Measurements from ENCODE around the gene ARVCF.
A peak's percentile ranks its signal among the peaks of the same experiment; 100 is the strongest.

ARVCF gene

GRCh38 chr22:19966908-19967750 is 49.5 kb downstream of the ARVCF start:
- H3K4me1 ChIP-seq (ENCODE audit: control insufficient read depth in 1 of 2, insufficient read depth in 2 of 2, low read length in 2 of 2), result peaks cover 34% of the 10 kb centered on the region in 2 donors
- no peak overlapping the region for H3K27ac ChIP-seq (ENCODE audit: low read depth, low read length)
- peaks cover 16 to 48% of the 10 kb centered on the region in 2 donors for H3K36me3 ChIP-seq (ENCODE audit: control insufficient read depth in 1 of 2, insufficient read depth in 2 of 2, low read length in 2 of 2)
- H3K9me3 ChIP-seq (ENCODE audit: control insufficient read depth in 1 of 2, low read length in 2 of 2), result no peaks in the 10 kb centered on the region
- H3K4me3 ChIP-seq (ENCODE audit: low read depth in 1 of 2, low read length in 2 of 2), result no peak overlapping the region
- no peak overlapping the region for H3K9ac ChIP-seq (ENCODE audit: low read depth in 1 of 2, low read length in 2 of 2)
- no peaks in the 10 kb centered on the region for H3K27me3 ChIP-seq (ENCODE audit: control insufficient read depth in 1 of 2, insufficient read depth in 2 of 2, low read length in 2 of 2)

GRCh38 chr22:19965771-19966709 is 50.6 kb downstream of the ARVCF start:
- Histone ChIP-seq H3K27me3 (ENCODE audit: control insufficient read depth in 1 of 2, insufficient read depth in 2 of 2, low read length in 2 of 2) (no peaks in the 10 kb centered on the region), H3K27ac (ENCODE audit: low read depth, low read length) (no peak overlapping the region), H3K9me3 (ENCODE audit: control insufficient read depth in 1 of 2, low read length in 2 of 2) (no peaks in the 10 kb centered on the region), H3K9ac (ENCODE audit: low read depth in 1 of 2, low read length in 2 of 2) (no peak overlapping the region), H3K4me1 (ENCODE audit: control insufficient read depth in 1 of 2, insufficient read depth in 2 of 2, low read length in 2 of 2) (peaks cover 39 to 42% of the 10 kb centered on the region in 2 donors), H3K36me3 (ENCODE audit: control insufficient read depth in 1 of 2, insufficient read depth in 2 of 2, low read length in 2 of 2) (peaks cover 16 to 48% of the 10 kb centered on the region in 2 donors), H3K4me3 (ENCODE audit: low read depth in 1 of 2, low read length in 2 of 2) (no peak overlapping the region)

- H3K36me3 ChIP-seq (ENCODE audit: control insufficient read depth in 1 of 2, insufficient read depth in 2 of 2, low read length in 2 of 2), result peaks cover 16 to 48% of the 10 kb centered on the region in 2 donors
- H3K9ac ChIP-seq (ENCODE audit: low read depth in 1 of 2, low read length in 2 of 2), result no peak overlapping the region
- peak overlapping the region in 1 of 2 donors; percentile 74 for H3K4me3 ChIP-seq (ENCODE audit: low read depth in 1 of 2, low read length in 2 of 2)
- H3K27ac ChIP-seq (ENCODE audit: low read depth, low read length), result no peak overlapping the region
- H3K9me3 ChIP-seq (ENCODE audit: control insufficient read depth in 1 of 2, low read length in 2 of 2), result no peaks in the 10 kb centered on the region
- peaks cover 45 to 47% of the 10 kb centered on the region in 2 donors for H3K4me1 ChIP-seq (ENCODE audit: control insufficient read depth in 1 of 2, insufficient read depth in 2 of 2, low read length in 2 of 2)
- no peaks in the 10 kb centered on the region for H3K27me3 ChIP-seq (ENCODE audit: control insufficient read depth in 1 of 2, insufficient read depth in 2 of 2, low read length in 2 of 2)
Observed at GRCh38 chr22:19964701-19965386, 51.8 kb downstream of the ARVCF start.

GRCh38 chr22:19963863-19964642 is 52.6 kb downstream of the ARVCF start:
- H3K4me1 ChIP-seq (ENCODE audit: control insufficient read depth in 1 of 2, insufficient read depth in 2 of 2, low read length in 2 of 2), result peaks cover 48 to 51% of the 10 kb centered on the region in 2 donors
- peak overlapping the region; percentile 67 to 74 for H3K4me3 ChIP-seq (ENCODE audit: low read depth in 1 of 2, low read length in 2 of 2)
- no peaks in the 10 kb centered on the region for H3K9me3 ChIP-seq (ENCODE audit: control insufficient read depth in 1 of 2, low read length in 2 of 2)
- peak overlapping the region; percentile 11 for H3K27ac ChIP-seq (ENCODE audit: low read depth, low read length)
- H3K36me3 ChIP-seq (ENCODE audit: control insufficient read depth in 1 of 2, insufficient read depth in 2 of 2, low read length in 2 of 2), result peaks cover 14 to 43% of the 10 kb centered on the region in 2 donors
- H3K9ac ChIP-seq (ENCODE audit: low read depth in 1 of 2, low read length in 2 of 2), result peak overlapping the region; percentile 54 to 72
- H3K27me3 ChIP-seq (ENCODE audit: control insufficient read depth in 1 of 2, insufficient read depth in 2 of 2, low read length in 2 of 2), result no peaks in the 10 kb centered on the region

- Histone ChIP-seq H3K9me3 (ENCODE audit: control insufficient read depth in 1 of 2, low read length in 2 of 2) (no peaks in the 10 kb centered on the region), H3K4me1 (ENCODE audit: control insufficient read depth in 1 of 2, insufficient read depth in 2 of 2, low read length in 2 of 2) (peaks cover 48 to 51% of the 10 kb centered on the region in 2 donors), H3K9ac (ENCODE audit: low read depth in 1 of 2, low read length in 2 of 2) (peak overlapping the region; percentile 74 to 87), H3K27ac (ENCODE audit: low read depth, low read length) (peak overlapping the region; percentile 92), H3K36me3 (ENCODE audit: control insufficient read depth in 1 of 2, insufficient read depth in 2 of 2, low read length in 2 of 2) (peaks cover 12 to 35% of the 10 kb centered on the region in 2 donors), H3K4me3 (ENCODE audit: low read depth in 1 of 2, low read length in 2 of 2) (peak overlapping the region; percentile 67 to 74), H3K27me3 (ENCODE audit: control insufficient read depth in 1 of 2, insufficient read depth in 2 of 2, low read length in 2 of 2) (no peaks in the 10 kb centered on the region)
Observed at GRCh38 chr22:19962909-19963806, 53.5 kb downstream of the ARVCF start.

GRCh38 chr22:19962246-19962908 is 54.2 kb downstream of the ARVCF start:
- Histone ChIP-seq H3K27me3 (ENCODE audit: control insufficient read depth in 1 of 2, insufficient read depth in 2 of 2, low read length in 2 of 2) (no peaks in the 10 kb centered on the region), H3K27ac (ENCODE audit: low read depth, low read length) (peak overlapping the region; percentile 92), H3K4me1 (ENCODE audit: control insufficient read depth in 1 of 2, insufficient read depth in 2 of 2, low read length in 2 of 2) (peaks cover 48 to 51% of the 10 kb centered on the region in 2 donors), H3K36me3 (ENCODE audit: control insufficient read depth in 1 of 2, insufficient read depth in 2 of 2, low read length in 2 of 2) (peaks cover 5 to 28% of the 10 kb centered on the region in 2 donors), H3K9ac (ENCODE audit: low read depth in 1 of 2, low read length in 2 of 2) (peak overlapping the region; percentile 74 to 87), H3K9me3 (ENCODE audit: control insufficient read depth in 1 of 2, low read length in 2 of 2) (no peaks in the 10 kb centered on the region), H3K4me3 (ENCODE audit: low read depth in 1 of 2, low read length in 2 of 2) (peak overlapping the region; percentile 65 to 74)

- Histone ChIP-seq H3K27ac (ENCODE audit: low read depth, low read length) (peak overlapping the region; percentile 32), H3K27me3 (ENCODE audit: control insufficient read depth in 1 of 2, insufficient read depth in 2 of 2, low read length in 2 of 2) (no peaks in the 10 kb centered on the region), H3K36me3 (ENCODE audit: control insufficient read depth in 1 of 2, insufficient read depth in 2 of 2, low read length in 2 of 2) (peaks cover 5 to 23% of the 10 kb centered on the region in 2 donors), H3K9ac (ENCODE audit: low read depth in 1 of 2, low read length in 2 of 2) (peak overlapping the region in 1 of 2 donors; percentile 16), H3K9me3 (ENCODE audit: control insufficient read depth in 1 of 2, low read length in 2 of 2) (no peaks in the 10 kb centered on the region), H3K4me3 (ENCODE audit: low read depth in 1 of 2, low read length in 2 of 2) (no peak overlapping the region), H3K4me1 (ENCODE audit: control insufficient read depth in 1 of 2, insufficient read depth in 2 of 2, low read length in 2 of 2) (peaks cover 48 to 51% of the 10 kb centered on the region in 2 donors)
Observed at GRCh38 chr22:19961868-19962245, 54.8 kb downstream of the ARVCF start.

- no peak overlapping the region for H3K27ac ChIP-seq (ENCODE audit: low read depth, low read length)
- no peak overlapping the region for H3K9ac ChIP-seq (ENCODE audit: low read depth in 1 of 2, low read length in 2 of 2)
- peaks cover 48 to 51% of the 10 kb centered on the region in 2 donors for H3K4me1 ChIP-seq (ENCODE audit: control insufficient read depth in 1 of 2, insufficient read depth in 2 of 2, low read length in 2 of 2)
Observed at GRCh38 chr22:19961201-19961580, 55.4 kb downstream of the ARVCF start.

More at GRCh38 chr22:19961201-19961580, 55.4 kb downstream of the ARVCF start:
- H3K4me3 ChIP-seq (ENCODE audit: low read depth in 1 of 2, low read length in 2 of 2), result no peak overlapping the region
- no peaks in the 10 kb centered on the region for H3K9me3 ChIP-seq (ENCODE audit: control insufficient read depth in 1 of 2, low read length in 2 of 2)
- H3K27me3 ChIP-seq (ENCODE audit: control insufficient read depth in 1 of 2, insufficient read depth in 2 of 2, low read length in 2 of 2), result no peaks in the 10 kb centered on the region
- peaks cover 5 to 20% of the 10 kb centered on the region in 2 donors for H3K36me3 ChIP-seq (ENCODE audit: control insufficient read depth in 1 of 2, insufficient read depth in 2 of 2, low read length in 2 of 2)

Measured in duodenal mucosa (tissue), 2 donors.